Esophagus muscularis mucosa (tissue), 4 donors: ENCODE results near the gene LRRC8D. TPM values are rescaled to one million over a fixed set of nuclear protein-coding genes. Genes with fewer than 3 reads are reported as not detected.

ENCODE experiments used
- DNase-seq: peaks from one replicate; pipeline ENCODE4 v3.0.0-alpha.2; 2017; ENCODE audit errors: extremely low spot score
- H3K27ac ChIP-seq, 4 donors: fragments of 200-600 bp; sonication (generic); replicated peaks in 1 of 4; 1 replicate in 3 of 4; 2 replicates in 1 of 4; pipeline ENCODE4 v1.5.1; 2016 to 2019; ENCODE audit warnings: mild to moderate bottlenecking in 1 of 4
- H3K27me3 ChIP-seq, 4 donors: fragments of 200-600 bp; sonication (generic); one replicate each; pipeline versions ENCODE4 v1.5.1 to v1.6.0; 2016 to 2019
- H3K36me3 ChIP-seq, 4 donors: fragments of 200-600 bp; sonication (generic); one replicate each; pipeline ENCODE4 v1.5.1; 2016 to 2019
- H3K4me1 ChIP-seq, 4 donors: fragments of 200-600 bp; sonication (generic); one replicate each; pipeline ENCODE4 v1.5.1; 2016 to 2019
- H3K4me3 ChIP-seq, 4 donors: fragments of 200-600 bp; sonication (generic); 1 replicate in 2 of 4; 2 replicates in 2 of 4; pipeline ENCODE4 v1.5.1; 2016 to 2019; ENCODE audit warnings: mild to moderate bottlenecking in 4 of 4, moderate library complexity in 1 of 4
- H3K9me3 ChIP-seq, 4 donors: fragments of 200-600 bp; sonication (generic); 1 replicate in 3 of 4; 2 replicates in 1 of 4; pipeline ENCODE4 v1.5.1; 2016 to 2019
- CTCF ChIP-seq, 3 experiments: fragments of 200-600 bp in 2 of 3; fragments of 450-650 bp in 1 of 3; sonication (generic) in 2 of 3; IDR thresholded peaks; one replicate each; pipeline ENCODE4 v1.5.1; 2017 to 2019; ENCODE audit warnings: antibody characterized with exemption in 3 of 3, mild to moderate bottlenecking in 2 of 3, moderate library complexity in 1 of 3
- EP300 ChIP-seq: sonication (generic); formaldehyde crosslinking; IDR thresholded peaks from one replicate; pipeline ENCODE4 v1.6.1; 2017; ENCODE audit warnings: antibody characterized with exemption
- POLR2A ChIP-seq: fragments of 450-650 bp; IDR thresholded peaks from one replicate; pipeline ENCODE4 v1.6.1; 2017; ENCODE audit warnings: antibody characterized with exemption, moderate library complexity, mild to moderate bottlenecking, low read depth
- POLR2AphosphoS5 ChIP-seq, 2 donors: sonication (generic); formaldehyde crosslinking; IDR thresholded peaks; one replicate each; pipeline ENCODE4 v1.6.1; 2017; ENCODE audit warnings: antibody characterized with exemption in 2 of 2
- WGBS: methylation state at CpG from one replicate; pipeline ENCODE4 v1.1.5; 2018; 5-methylcytosine and 5-hydroxymethylcytosine counted together
- intact Hi-C: fragments of 100-400 bp; cut with DNase I; formaldehyde crosslinking; loops from one replicate; pipeline ENCODE4 v1.15.1; 2023
- total RNA-seq, 4 donors: library from RNA; depleted of rRNA; stranded (reverse); fragments of >200 nt; gene quantifications; one replicate each; pipeline versions ENCODE4 v1.1.0 to v1.2.1, GENCODE V29; 2016

LRRC8D gene
- total RNA-seq, 4 donors from 2014 or later: 4.2 to 10.4 (median 6.6) TPM

GRCh38 chr1:89938171-89939055 lies 117.6 kb downstream of the LRRC8D start:
- WGBS: 66% methylated on average over 7 of the region's 7 CpGs
- no peak for TF ChIP-seq CTCF (IDR thresholded peaks at IDR 0.05)
- no peak for TF ChIP-seq POLR2A
- no peak for TF ChIP-seq EP300
- no peak for TF ChIP-seq POLR2AphosphoS5 (IDR thresholded peaks at IDR 0.05)
- H3K27ac ChIP-seq: no peak overlapping the region

GRCh38 chr1:89939059-89939570 lies 118.3 kb downstream of the LRRC8D start:
- Histone ChIP-seq H3K9me3 (no peaks in the 10 kb centered on the region), H3K27ac (no peak overlapping the region), H3K27me3 (no peaks in the 10 kb centered on the region), H3K4me3 (no peak overlapping the region), H3K4me1 (peaks cover 6 to 29% (median 26%) of the 10 kb centered on the region in 4 donors), H3K36me3 (peaks cover 0 to 13% (median 2%) of the 10 kb centered on the region in 4 donors)
- DNase-seq: no peak
- intact Hi-C loops: no loop called here
- WGBS: 84% methylated on average over 7 of the region's 7 CpGs
- TF ChIP-seq POLR2A (no peak), EP300 (no peak), CTCF (IDR thresholded peaks at IDR 0.05) (no peak), POLR2AphosphoS5 (IDR thresholded peaks at IDR 0.05) (no peak)

More at GRCh38 chr1:89938171-89939055, 117.6 kb downstream of the LRRC8D start:
- Histone ChIP-seq H3K4me1 (peaks cover 4 to 22% (median 20%) of the 10 kb centered on the region in 4 donors), H3K27me3 (no peaks in the 10 kb centered on the region), H3K4me3 (no peak overlapping the region), H3K9me3 (no peaks in the 10 kb centered on the region), H3K36me3 (peaks cover 0 to 20% (median 6%) of the 10 kb centered on the region in 4 donors)
- DNase-seq: no peak
- intact Hi-C loops: no loop called here

- H3K27me3 ChIP-seq: no peaks in the 10 kb centered on the region
- H3K4me1 ChIP-seq: peaks cover 6 to 35% (median 30%) of the 10 kb centered on the region in 4 donors
- intact Hi-C loops: no loop called here
- H3K4me3 ChIP-seq: no peak overlapping the region
- H3K9me3 ChIP-seq: no peaks in the 10 kb centered on the region
- peaks cover 0 to 5% (median 0%) of the 10 kb centered on the region in 4 donors for H3K36me3 ChIP-seq
- DNase-seq: no peak
- no peak overlapping the region for H3K27ac ChIP-seq
- TF ChIP-seq EP300: no peak
- no peak for TF ChIP-seq CTCF (IDR thresholded peaks at IDR 0.05)
- TF ChIP-seq POLR2AphosphoS5 (IDR thresholded peaks at IDR 0.05): no peak
- TF ChIP-seq POLR2A: no peak
- 95% methylated on average over 8 of the region's 9 CpGs for WGBS
Observed at GRCh38 chr1:89939693-89940438, 119.0 kb downstream of the LRRC8D start.

GRCh38 chr1:89941110-89941766 lies 120.4 kb downstream of the LRRC8D start:
- 93% methylated on average over 6 of the region's 6 CpGs for WGBS
- no peaks in the 10 kb centered on the region for H3K27me3 ChIP-seq
- H3K27ac ChIP-seq: no peak overlapping the region

More at GRCh38 chr1:89941110-89941766, 120.4 kb downstream of the LRRC8D start:
- DNase-seq: no peak
- TF ChIP-seq CTCF (IDR thresholded peaks at IDR 0.05) (no peak), POLR2A (no peak), POLR2AphosphoS5 (IDR thresholded peaks at IDR 0.05) (no peak), EP300 (no peak)
- Histone ChIP-seq H3K4me3 (no peak overlapping the region), H3K36me3 (no peaks in the 10 kb centered on the region), H3K9me3 (no peaks in the 10 kb centered on the region), H3K4me1 (peaks cover 6 to 35% (median 30%) of the 10 kb centered on the region in 4 donors)
- intact Hi-C loops: no loop called here
